Measurements from ENCODE around the gene ATG4C.
"Not testable (repeated sequence)": the region's sequence is repeated elsewhere in the genome, so short reads cannot be mapped to it uniquely, and the experiment has no call there.

ATG4C gene

GRCh38 chr1:62762027-62762426, 21.9 kb upstream of the ATG4C start:
- H3K79me2 ChIP-seq (ENCODE audit: insufficient read depth, low read length); H4K20me1 ChIP-seq (ENCODE audit: insufficient read depth, low read length); H3K4me2 ChIP-seq (ENCODE audit: insufficient read depth, low read length); DNase-seq; H3K9ac ChIP-seq (ENCODE audit: low read depth, low read length); H3K9me3 ChIP-seq (ENCODE audit: insufficient read depth, low read length, severe bottlenecking); H3K27me3 ChIP-seq (ENCODE audit: insufficient read depth, low read length, poor library complexity); H3K36me3 ChIP-seq (ENCODE audit: insufficient read depth, low read length); ATAC-seq (ENCODE audit: insufficient read depth, low read depth); H3K4me1 ChIP-seq (ENCODE audit: insufficient read depth, low read length); H2AFZ ChIP-seq (ENCODE audit: low read depth, low read length); H3K27ac ChIP-seq (ENCODE audit: low read length); H3K4me3 ChIP-seq (ENCODE audit: low read depth in 1 of 2, low read length in 2 of 2): not testable (repeated sequence)

- no peak overlapping the region for H3K4me3 ChIP-seq (ENCODE audit: low read depth in 1 of 2, low read length in 2 of 2)
- no peaks in the 10 kb centered on the region for H3K9me3 ChIP-seq (ENCODE audit: insufficient read depth, low read length, severe bottlenecking)
- no peaks in the 10 kb centered on the region for H3K36me3 ChIP-seq (ENCODE audit: insufficient read depth, low read length)
- TF ChIP-seq, protein P1, sequence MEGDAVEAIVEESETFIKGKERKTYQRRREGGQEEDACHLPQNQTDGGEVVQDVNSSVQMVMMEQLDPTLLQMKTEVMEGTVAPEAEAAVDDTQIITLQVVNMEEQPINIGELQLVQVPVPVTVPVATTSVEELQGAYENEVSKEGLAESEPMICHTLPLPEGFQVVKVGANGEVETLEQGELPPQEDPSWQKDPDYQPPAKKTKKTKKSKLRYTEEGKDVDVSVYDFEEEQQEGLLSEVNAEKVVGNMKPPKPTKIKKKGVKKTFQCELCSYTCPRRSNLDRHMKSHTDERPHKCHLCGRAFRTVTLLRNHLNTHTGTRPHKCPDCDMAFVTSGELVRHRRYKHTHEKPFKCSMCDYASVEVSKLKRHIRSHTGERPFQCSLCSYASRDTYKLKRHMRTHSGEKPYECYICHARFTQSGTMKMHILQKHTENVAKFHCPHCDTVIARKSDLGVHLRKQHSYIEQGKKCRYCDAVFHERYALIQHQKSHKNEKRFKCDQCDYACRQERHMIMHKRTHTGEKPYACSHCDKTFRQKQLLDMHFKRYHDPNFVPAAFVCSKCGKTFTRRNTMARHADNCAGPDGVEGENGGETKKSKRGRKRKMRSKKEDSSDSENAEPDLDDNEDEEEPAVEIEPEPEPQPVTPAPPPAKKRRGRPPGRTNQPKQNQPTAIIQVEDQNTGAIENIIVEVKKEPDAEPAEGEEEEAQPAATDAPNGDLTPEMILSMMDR (IDR thresholded peaks at IDR 0.05; ENCODE audit: borderline replicate concordance, extremely low read depth, low read length, poor library complexity, severe bottlenecking), result no peak
- TF ChIP-seq EZH2 (IDR thresholded peaks at IDR 0.05; ENCODE audit: borderline replicate concordance, low read depth, low read length, severe bottlenecking), result no peak
- no peaks in the 10 kb centered on the region for H4K20me1 ChIP-seq (ENCODE audit: insufficient read depth, low read length)
- ATAC-seq (ENCODE audit: insufficient read depth, low read depth) (no peak), DNase-seq (no peak)
- H2AFZ ChIP-seq (ENCODE audit: low read depth, low read length), result no peak overlapping the region
- H3K4me2 ChIP-seq (ENCODE audit: insufficient read depth, low read length), result no peak overlapping the region
- no peak overlapping the region for H3K27ac ChIP-seq (ENCODE audit: low read length)
- no peak overlapping the region for H3K9ac ChIP-seq (ENCODE audit: low read depth, low read length)
- H3K79me2 ChIP-seq (ENCODE audit: insufficient read depth, low read length), result no peaks in the 10 kb centered on the region
- no peaks in the 10 kb centered on the region for H3K4me1 ChIP-seq (ENCODE audit: insufficient read depth, low read length)
- peaks cover 4% of the 10 kb centered on the region for H3K27me3 ChIP-seq (ENCODE audit: insufficient read depth, low read length, poor library complexity)
Measured at GRCh38 chr1:62765981-62766380, 18.0 kb upstream of the ATG4C start.

- not testable (repeated sequence) for DNase-seq; H3K79me2 ChIP-seq (ENCODE audit: insufficient read depth, low read length); H4K20me1 ChIP-seq (ENCODE audit: insufficient read depth, low read length); H3K36me3 ChIP-seq (ENCODE audit: insufficient read depth, low read length); ATAC-seq (ENCODE audit: insufficient read depth, low read depth); H3K9me3 ChIP-seq (ENCODE audit: insufficient read depth, low read length, severe bottlenecking); H3K4me1 ChIP-seq (ENCODE audit: insufficient read depth, low read length); H3K9ac ChIP-seq (ENCODE audit: low read depth, low read length); H3K27me3 ChIP-seq (ENCODE audit: insufficient read depth, low read length, poor library complexity); H3K27ac ChIP-seq (ENCODE audit: low read length); H3K4me3 ChIP-seq (ENCODE audit: low read depth in 1 of 2, low read length in 2 of 2); H2AFZ ChIP-seq (ENCODE audit: low read depth, low read length); H3K4me2 ChIP-seq (ENCODE audit: insufficient read depth, low read length)
Measured at GRCh38 chr1:62768551-62768950, 15.4 kb upstream of the ATG4C start.

DNA sequence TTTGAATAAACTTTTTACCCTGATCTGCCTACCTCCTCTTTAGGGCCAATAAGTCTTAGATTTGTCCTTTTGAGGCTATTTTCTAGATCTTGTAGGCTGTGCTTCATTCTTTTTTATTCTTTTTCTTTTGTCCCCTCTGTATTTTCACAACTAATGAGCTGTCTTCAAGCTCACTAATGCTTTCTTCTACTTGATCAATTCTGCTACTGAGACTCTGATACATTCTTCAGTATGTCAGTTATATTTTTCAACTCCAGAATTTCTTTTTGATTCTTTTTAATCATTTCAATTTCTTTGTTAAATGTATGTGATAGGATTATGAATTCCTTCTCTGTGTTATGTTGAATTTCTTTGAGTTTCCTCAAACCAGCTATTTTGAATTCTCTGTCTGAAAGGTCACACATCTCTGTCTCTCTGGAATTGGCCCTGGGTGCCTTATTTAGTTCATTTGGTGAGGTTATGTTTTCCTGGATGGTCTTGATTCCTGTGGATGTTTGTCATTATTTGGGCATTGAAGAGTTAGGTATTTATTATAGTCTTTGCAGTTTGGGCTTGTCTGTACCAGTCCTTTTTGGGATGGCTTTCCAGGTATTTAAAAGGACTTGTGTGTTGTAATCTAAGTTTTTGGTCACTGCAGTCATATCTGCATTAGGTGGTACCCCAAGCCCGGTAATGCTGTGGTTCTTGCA, 11.2 kb upstream of the ATG4C start:
- Histone ChIP-seq H4K20me1 (ENCODE audit: insufficient read depth, low read length) (no peaks in the 10 kb centered on the region), H3K9me3 (ENCODE audit: insufficient read depth, low read length, severe bottlenecking) (no peaks in the 10 kb centered on the region), H3K27ac (ENCODE audit: low read length) (no peak overlapping the region), H3K4me3 (ENCODE audit: low read depth in 1 of 2, low read length in 2 of 2) (no peak overlapping the region), H3K9ac (ENCODE audit: low read depth, low read length) (no peak overlapping the region), H3K36me3 (ENCODE audit: insufficient read depth, low read length) (no peaks in the 10 kb centered on the region), H3K4me2 (ENCODE audit: insufficient read depth, low read length) (no peak overlapping the region), H2AFZ (ENCODE audit: low read depth, low read length) (no peak overlapping the region), H3K4me1 (ENCODE audit: insufficient read depth, low read length) (no peaks in the 10 kb centered on the region), H3K79me2 (ENCODE audit: insufficient read depth, low read length) (no peaks in the 10 kb centered on the region), H3K27me3 (ENCODE audit: insufficient read depth, low read length, poor library complexity) (no peaks in the 10 kb centered on the region)
- ATAC-seq (ENCODE audit: insufficient read depth, low read depth) (no peak), DNase-seq (no peak)
- TF ChIP-seq EZH2 (IDR thresholded peaks at IDR 0.05; ENCODE audit: borderline replicate concordance, low read depth, low read length, severe bottlenecking), result no peak
- TF ChIP-seq, protein P1 (IDR thresholded peaks at IDR 0.05; ENCODE audit: borderline replicate concordance, extremely low read depth, low read length, poor library complexity, severe bottlenecking), result no peak

Data from DND-41 (cell line).